Glutamatergic neuron (in vitro differentiated cells): ENCODE results near the gene C11orf97. TPM values are rescaled to one million over a fixed set of nuclear protein-coding genes. Genes with fewer than 3 reads are reported as not detected.
A peak's percentile ranks its signal among the peaks of the same experiment; 100 is the strongest.

Experiments used
- DNase-seq: peaks from one replicate; pipeline ENCODE4 v3.0.0; 2022
- H3K27ac Mint-ChIP-seq: one replicate; pipeline ENCODE4 v1.8.0; 2020; ENCODE audit warnings: mild to moderate bottlenecking, mixed read lengths, inconsistent platforms; ENCODE audit not compliant: unreplicated experiment
- H3K27me3 Mint-ChIP-seq: one replicate; pipeline ENCODE4 v1.8.0; 2020; ENCODE audit warnings: mild to moderate bottlenecking, moderate library complexity, mixed read lengths, inconsistent platforms; ENCODE audit not compliant: unreplicated experiment
- H3K36me3 Mint-ChIP-seq: one replicate; pipeline ENCODE4 v1.8.0; 2020; ENCODE audit warnings: mild to moderate bottlenecking, mixed read lengths, inconsistent platforms; ENCODE audit not compliant: unreplicated experiment
- H3K4me1 Mint-ChIP-seq: one replicate; pipeline ENCODE4 v1.8.0; 2020; ENCODE audit warnings: mild to moderate bottlenecking, low read depth, mixed read lengths, inconsistent platforms; ENCODE audit not compliant: unreplicated experiment
- H3K4me3 Mint-ChIP-seq: one replicate; pipeline ENCODE4 v1.8.0; 2020; ENCODE audit warnings: mild to moderate bottlenecking, mixed read lengths, inconsistent platforms; ENCODE audit not compliant: unreplicated experiment
- H3K9me3 Mint-ChIP-seq: one replicate; pipeline ENCODE4 v1.8.0; 2020; ENCODE audit warnings: mild to moderate bottlenecking, moderate library complexity, mixed read lengths, inconsistent platforms; ENCODE audit not compliant: unreplicated experiment
- microRNA-seq: library from miRNA; unstranded; fragments of <30 nt; microRNA quantifications from one replicate; pipeline ENCODE4, GENCODE V29; 2020; ENCODE audit not compliant: unreplicated experiment
- total RNA-seq: library from RNA; stranded (reverse); fragmentation: NEBNext Ultra II Directional; extraction: Animal tissue kit (Norgen Biotek cat#: 25700); gene quantifications from one replicate; pipeline ENCODE4 v1.2.1, GENCODE V29; 2021; ENCODE audit not compliant: unreplicated experiment
- TF ChIP-seq, protein P1 (sequence below): fragments of 200-600 bp; sonication (generic); IDR thresholded peaks from one replicate; pipeline ENCODE4 v1.5.0; 2021; ENCODE audit not compliant: partially characterized antibody, unreplicated experiment

Gene C11orf97
- total RNA-seq, 1 donor from 2014 or later = not detected

DNA sequence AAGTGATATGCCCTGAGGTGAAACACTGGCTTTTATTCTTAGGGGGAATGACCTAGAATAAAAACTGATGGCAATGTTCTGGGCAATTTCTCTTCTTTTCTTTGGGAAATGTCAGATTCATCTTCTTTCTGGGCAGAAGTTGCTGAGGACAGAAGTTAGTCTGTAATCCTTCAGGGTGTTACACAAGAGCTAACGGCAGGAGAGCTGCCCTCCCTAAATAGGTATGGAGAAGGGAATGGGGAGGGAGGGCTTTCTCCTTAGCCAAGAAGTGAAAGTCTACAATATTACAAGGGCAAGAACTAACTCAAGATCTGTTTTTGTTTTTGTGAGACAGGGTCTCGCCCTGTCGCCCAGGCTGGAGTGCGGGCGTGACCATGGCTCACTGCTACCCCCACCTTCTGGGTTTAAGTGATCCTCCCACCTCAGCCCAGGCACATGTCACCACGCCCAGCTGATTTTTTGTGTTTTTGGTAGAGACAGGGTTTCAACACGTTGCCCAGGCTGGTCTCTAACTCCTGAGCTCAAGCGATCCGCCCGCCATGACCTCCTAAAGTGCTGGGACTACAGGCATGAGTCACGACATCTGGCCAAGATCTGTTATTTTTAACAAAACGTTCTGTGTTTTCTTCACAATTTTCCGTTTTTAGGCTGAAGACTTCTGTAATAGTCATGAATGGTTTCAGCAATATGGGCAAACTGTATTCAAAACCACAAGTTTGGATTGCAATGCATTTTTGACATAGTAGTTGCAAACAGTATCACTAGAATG lies 62.1 kb downstream of the C11orf97 start:
- Mint-ChIP-seq H3K4me1 (no peaks in the 10 kb centered on the region), H3K36me3 (no peaks in the 10 kb centered on the region), H3K27me3 (no peaks in the 10 kb centered on the region), H3K9me3 (no peaks in the 10 kb centered on the region), H3K4me3 (no peak overlapping the region), H3K27ac (no peak overlapping the region)
- TF ChIP-seq, protein P1, sequence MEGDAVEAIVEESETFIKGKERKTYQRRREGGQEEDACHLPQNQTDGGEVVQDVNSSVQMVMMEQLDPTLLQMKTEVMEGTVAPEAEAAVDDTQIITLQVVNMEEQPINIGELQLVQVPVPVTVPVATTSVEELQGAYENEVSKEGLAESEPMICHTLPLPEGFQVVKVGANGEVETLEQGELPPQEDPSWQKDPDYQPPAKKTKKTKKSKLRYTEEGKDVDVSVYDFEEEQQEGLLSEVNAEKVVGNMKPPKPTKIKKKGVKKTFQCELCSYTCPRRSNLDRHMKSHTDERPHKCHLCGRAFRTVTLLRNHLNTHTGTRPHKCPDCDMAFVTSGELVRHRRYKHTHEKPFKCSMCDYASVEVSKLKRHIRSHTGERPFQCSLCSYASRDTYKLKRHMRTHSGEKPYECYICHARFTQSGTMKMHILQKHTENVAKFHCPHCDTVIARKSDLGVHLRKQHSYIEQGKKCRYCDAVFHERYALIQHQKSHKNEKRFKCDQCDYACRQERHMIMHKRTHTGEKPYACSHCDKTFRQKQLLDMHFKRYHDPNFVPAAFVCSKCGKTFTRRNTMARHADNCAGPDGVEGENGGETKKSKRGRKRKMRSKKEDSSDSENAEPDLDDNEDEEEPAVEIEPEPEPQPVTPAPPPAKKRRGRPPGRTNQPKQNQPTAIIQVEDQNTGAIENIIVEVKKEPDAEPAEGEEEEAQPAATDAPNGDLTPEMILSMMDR = no peak
- DNase-seq = no peak

DNA sequence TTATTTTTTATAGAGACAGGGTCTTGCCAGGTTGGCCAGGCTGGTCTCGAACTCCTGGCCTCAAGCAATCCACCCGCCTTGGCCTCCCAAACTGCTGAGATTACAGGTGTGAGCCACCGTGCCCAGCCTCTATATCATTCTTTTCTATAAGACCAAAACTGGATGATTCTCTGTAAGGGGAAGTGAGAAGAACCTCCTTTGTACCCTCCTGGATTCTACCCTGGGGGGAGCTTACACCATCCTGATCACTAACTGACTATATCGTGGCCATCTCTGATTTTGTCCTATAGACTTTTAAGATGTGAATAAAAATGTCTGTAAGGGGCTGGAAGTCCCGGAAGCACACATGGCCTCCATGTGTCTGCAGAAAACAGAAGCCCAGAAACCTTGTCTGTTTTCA lies 64.0 kb downstream of the C11orf97 start:
- Mint-ChIP-seq H3K9me3 (no peaks in the 10 kb centered on the region), H3K27ac (no peak overlapping the region), H3K4me3 (no peak overlapping the region), H3K4me1 (no peaks in the 10 kb centered on the region), H3K36me3 (no peaks in the 10 kb centered on the region), H3K27me3 (no peaks in the 10 kb centered on the region)
- no peak for DNase-seq
- TF ChIP-seq, protein P1 = no peak

DNA sequence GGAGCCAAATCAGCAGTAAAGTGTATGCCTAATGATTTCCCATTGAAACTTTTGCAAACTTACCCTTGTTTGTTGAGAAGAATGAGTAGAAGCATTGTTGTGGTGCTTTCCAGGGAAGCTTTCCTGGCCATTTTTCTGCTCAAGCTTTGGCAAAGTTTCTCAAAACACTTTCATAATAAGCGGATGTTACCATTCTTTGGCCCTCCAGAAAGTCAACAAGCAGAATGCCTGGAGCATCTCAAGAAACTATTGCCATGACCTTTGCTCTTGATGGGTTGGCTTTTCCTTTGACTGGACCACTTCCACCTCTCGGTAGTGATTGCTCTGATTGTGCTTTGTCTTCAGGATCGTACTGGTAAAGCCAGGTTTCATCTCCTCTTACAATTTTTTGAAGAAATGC lies 65.6 kb downstream of the C11orf97 start:
- Mint-ChIP-seq H3K27ac (no peak overlapping the region), H3K9me3 (no peaks in the 10 kb centered on the region), H3K4me3 (no peak overlapping the region), H3K27me3 (no peaks in the 10 kb centered on the region), H3K36me3 (no peaks in the 10 kb centered on the region), H3K4me1 (peaks cover 2% of the 10 kb centered on the region)
- no peak for DNase-seq
- TF ChIP-seq, protein P1 = no peak

Small RNA genes lying within 50 kb of the gene (microRNA-seq; reads per million reads assigned to microRNA genes)
- 16.1 reads per million, percentile 56 among the genes with 10 or more reads in this experiment for gene MIR548L

Other genes starting within 250 kb of the C11orf97 start
- gene IZUMO1R, start 207.9 kb upstream of the C11orf97 start, total RNA-seq = not detected
- gene GPR83, start 111.0 kb upstream of the C11orf97 start, total RNA-seq = 2.9 TPM
- gene MRE11, start 18.6 kb upstream of the C11orf97 start, total RNA-seq = 14.4 TPM
- 11.9 TPM for gene ANKRD49, start 18.5 kb upstream of the C11orf97 start, total RNA-seq
- 2.2 TPM for gene FUT4, start 31.5 kb downstream of the C11orf97 start, total RNA-seq
- 0.69 TPM for gene PIWIL4, start 54.9 kb downstream of the C11orf97 start, total RNA-seq